Subcutaneous adipose tissue (tissue), 4 donors: ENCODE measurements around the gene ARMC7. TPM values are rescaled to one million over a fixed set of nuclear protein-coding genes. Genes with fewer than 3 reads are reported as not detected.

Experiments used
- total RNA-seq, 4 donors: library from RNA; depleted of rRNA; stranded (reverse); fragments of >200 nt; gene quantifications; one replicate each; pipeline ENCODE4 v1.1.0, GENCODE V29; 2016
- TF ChIP-seq, protein P1 (sequence below): fragments of 450-650 bp; IDR thresholded peaks from one replicate; pipeline ENCODE4 v1.5.1; 2016; ENCODE audit warnings: low read depth, mild to moderate bottlenecking, control low read depth, antibody characterized with exemption, moderate library complexity

The ARMC7 gene
- total RNA-seq, 4 donors from 2014 or later: 3.1 to 7.0 (median 6.1) TPM

DNA sequence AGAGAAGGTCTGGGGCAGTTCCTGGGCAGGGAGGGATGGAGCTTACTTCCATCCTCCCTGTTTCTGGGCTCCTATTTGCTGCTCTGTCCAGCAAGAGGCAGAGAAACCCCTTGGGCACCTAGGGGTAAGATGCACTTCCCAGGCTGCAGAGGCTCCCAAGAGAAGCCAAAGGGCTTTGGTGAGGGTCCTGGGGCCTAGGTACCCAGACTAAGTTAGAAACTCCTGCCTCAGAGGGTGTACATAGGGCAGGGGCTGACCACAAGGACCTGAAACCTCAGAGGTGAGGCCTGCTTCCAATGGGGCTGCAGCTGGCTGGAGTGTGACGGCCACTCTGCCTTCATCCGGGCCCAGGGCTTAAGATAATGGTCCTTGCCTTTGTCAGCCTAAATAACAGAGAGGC lies 1.6 kb upstream of the ARMC7 start:
- TF ChIP-seq, protein P1, sequence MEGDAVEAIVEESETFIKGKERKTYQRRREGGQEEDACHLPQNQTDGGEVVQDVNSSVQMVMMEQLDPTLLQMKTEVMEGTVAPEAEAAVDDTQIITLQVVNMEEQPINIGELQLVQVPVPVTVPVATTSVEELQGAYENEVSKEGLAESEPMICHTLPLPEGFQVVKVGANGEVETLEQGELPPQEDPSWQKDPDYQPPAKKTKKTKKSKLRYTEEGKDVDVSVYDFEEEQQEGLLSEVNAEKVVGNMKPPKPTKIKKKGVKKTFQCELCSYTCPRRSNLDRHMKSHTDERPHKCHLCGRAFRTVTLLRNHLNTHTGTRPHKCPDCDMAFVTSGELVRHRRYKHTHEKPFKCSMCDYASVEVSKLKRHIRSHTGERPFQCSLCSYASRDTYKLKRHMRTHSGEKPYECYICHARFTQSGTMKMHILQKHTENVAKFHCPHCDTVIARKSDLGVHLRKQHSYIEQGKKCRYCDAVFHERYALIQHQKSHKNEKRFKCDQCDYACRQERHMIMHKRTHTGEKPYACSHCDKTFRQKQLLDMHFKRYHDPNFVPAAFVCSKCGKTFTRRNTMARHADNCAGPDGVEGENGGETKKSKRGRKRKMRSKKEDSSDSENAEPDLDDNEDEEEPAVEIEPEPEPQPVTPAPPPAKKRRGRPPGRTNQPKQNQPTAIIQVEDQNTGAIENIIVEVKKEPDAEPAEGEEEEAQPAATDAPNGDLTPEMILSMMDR: no peak

DNA sequence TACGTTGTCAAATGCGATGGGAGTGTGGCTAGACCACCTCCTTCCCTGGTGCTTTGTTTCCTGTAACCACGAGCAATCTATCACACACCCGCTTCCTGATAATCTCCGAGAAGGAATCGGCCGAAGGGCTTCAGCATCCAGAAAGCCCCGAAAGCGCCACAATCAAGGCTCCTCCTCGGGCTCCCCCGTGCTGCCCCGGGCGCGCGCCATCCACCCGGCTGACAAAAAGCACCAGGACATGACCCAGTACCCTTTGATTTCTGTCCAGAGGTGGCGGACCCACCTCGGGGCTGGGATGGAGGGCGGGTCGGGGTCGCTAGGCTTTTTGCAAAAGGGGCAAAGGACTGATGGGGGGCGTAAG lies 743 bp upstream of the ARMC7 start:
- TF ChIP-seq, protein P1: no peak

DNA sequence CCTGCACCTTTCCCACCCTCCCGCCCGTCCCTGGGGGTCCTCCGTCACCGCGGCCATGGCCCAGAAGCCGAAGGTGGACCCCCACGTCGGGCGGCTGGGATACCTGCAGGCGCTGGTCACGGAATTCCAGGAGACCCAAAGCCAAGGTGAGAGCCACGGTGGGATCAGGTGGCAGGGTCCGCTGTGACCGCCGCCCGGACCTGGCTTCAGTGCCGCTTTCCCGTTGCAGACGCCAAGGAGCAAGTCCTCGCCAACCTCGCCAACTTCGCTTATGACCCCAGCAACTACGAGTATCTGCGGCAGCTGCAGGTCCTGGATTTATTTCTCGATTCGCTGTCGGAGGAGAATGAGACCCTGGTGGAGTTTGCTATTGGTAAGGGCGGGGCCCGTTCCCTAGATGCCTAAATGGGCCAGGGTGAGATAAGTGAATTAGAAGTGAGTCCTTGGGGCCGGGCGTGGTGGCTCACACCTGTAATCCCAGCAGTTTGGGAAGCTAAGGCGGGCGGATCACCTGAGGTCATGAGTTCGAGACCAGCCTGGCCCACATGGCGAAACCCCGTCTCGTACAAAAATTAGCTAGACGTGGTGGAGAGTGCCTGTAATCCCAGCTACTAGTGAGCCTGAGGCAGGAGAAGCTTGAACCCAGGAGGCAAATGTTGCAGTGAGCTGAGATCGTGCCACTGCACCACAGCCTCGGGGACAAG lies 617 bp downstream of the ARMC7 start:
- TF ChIP-seq, protein P1: no peak

DNA sequence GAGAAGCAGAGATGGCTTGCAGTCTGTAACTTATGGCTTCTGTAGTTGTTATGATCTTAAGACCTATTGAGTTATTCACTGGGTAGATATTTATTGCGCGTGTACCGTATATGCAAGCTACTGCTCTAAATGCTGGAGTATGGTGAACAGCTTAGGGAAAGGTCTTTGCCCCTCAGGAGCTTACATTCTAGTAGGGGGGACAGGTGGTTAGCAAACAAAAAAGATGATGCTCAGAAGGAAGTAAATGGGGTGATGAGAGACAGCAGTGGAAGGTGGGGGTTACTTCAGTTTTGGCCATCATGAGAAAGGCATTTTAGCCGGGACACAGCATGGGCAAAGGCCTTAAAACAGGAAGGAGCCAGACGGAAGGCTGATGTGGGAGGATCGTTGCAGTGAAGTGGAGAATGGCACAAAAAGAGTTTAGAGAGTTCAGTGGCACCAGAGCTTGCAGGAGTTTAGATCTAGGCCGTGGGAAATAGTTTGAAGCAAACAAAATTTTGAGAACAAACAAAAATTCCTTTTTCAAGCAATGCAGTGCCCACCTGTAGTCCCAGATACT lies 2.1 kb downstream of the ARMC7 start:
- TF ChIP-seq, protein P1: no peak

DNA sequence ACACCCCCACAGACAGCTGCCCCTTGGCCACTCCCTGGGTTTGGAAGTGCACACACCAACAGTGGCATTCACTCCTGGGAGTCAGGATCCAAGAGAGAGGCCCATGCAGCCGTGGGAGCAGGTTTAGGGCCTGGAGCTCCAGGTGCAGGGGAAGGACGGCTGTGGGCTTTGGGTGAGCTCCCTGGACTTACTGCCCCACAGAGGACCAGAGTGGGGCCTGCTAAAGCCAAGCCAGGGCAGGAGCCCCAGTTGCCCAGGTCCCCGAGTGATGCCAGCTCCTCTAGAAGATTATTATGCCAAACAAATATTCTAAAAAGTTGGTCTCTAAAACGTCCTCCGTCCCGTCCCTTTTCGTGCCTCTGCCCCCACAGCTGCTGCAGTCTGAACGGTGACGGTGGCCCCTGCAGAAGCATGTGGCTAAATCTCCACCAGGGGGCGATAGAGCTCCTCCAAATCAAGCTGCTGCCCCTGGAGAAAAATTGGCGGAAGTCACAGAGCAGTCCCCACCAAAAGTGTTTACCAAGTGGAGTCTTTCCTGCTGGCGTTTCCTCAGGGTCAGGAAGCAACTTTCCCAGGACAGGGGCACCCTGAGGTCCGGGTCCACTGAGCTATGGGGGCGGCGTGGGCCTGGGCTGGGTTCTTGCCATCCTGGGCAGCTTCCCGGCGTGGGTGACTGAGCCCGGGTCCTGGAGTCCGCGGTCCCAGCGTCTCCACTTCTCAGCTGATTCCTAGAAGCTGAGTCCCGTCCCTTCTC lies 4.2 kb downstream of the ARMC7 start:
- TF ChIP-seq, protein P1: no peak

DNA sequence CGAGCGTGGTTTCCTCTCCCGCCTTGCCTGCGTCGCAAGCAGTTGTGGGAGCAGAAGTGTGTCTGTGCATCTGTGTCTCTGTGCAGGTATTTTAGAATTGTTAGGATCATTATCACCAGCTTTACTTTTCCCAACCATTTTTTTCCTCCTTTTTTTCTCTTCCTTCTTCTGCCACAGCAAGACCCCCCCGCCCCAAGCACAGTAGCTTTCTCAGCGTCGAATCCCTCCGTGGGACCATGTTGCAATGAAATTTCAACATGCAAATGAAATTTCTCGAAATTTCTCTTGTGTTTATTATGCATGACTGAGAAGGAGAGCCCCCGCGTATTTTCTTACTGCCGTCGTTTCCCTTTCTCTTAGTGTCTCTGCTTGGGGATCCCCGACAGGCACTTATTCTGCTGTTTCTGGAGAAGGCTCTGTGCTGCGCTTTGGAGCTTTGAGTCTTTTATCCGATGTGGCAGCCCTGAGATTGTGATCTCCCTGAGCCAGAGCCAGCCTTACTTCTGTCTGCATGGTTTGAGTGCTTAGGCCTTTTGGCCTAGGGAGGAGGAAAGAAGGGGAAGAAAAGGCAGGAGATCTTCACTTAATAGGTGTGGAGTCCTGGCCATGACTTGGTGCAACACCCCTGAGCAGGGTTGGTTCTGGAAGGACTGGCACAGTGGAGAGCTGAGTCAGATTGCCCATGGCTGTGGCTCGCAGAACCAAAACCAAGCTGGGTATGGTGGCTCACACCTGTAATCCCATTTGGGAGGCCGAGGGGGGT lies 5.0 kb downstream of the ARMC7 start:
- TF ChIP-seq, protein P1: no peak

DNA sequence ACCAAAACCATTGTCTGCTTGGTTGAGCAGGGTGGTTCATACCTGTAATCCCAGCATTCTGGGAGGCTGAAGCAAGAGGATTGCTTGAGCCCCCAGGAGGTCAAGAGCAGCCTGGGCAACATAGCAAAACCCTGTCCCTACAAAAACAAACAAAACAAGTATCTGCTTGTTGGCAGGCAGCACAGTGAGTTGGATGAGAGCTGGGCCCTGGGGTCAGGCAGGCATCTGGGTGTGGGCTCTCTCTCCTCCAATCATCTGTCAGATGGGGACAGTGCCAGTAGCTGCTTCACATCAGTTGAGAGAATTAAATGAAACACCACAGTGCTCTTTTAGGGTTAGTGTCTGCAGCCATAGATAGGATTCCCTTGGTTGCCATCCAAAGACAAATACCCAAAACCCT lies 5.8 kb downstream of the ARMC7 start:
- TF ChIP-seq, protein P1: no peak
